Right hindlimb (tissue), 1 donor: Measurements from ENCODE around the gene CLINT1.
"Not testable (repeated sequence)": the region's sequence is repeated elsewhere in the genome, so short reads cannot be mapped to it uniquely, and the experiment has no call there.

Experiments
- DNase-seq: peaks from one replicate; pipeline ENCODE4 v3.0.0-alpha.2; 2018

CLINT1 gene

GRCh38 chr5:157858527-157859226, at the start of gene CLINT1:
TSS of gene CLINT1 (minus strand) at chr5:157859145. CDS start at chr5:157858970, 175 bp downstream.
- peak; percentile 95 for DNase-seq

GRCh38 chr5:157908459-157908858, 49.5 kb upstream of the CLINT1 start:
- no peak for DNase-seq

GRCh38 chr5:157907479-157907878, 48.5 kb upstream of the CLINT1 start:
- DNase-seq, result no peak

- no peak for DNase-seq
Measured at GRCh38 chr5:157903117-157903450, 44.1 kb upstream of the CLINT1 start.

GRCh38 chr5:157902449-157903116, 43.6 kb upstream of the CLINT1 start:
- DNase-seq, result no peak

- no peak for DNase-seq
Measured at GRCh38 chr5:157900644-157901043, 41.7 kb upstream of the CLINT1 start.

- no peak for DNase-seq
Measured at GRCh38 chr5:157893611-157894010, 34.7 kb upstream of the CLINT1 start.

GRCh38 chr5:157892974-157893373, 34.0 kb upstream of the CLINT1 start:
- no peak for DNase-seq

- no peak for DNase-seq
Measured at GRCh38 chr5:157890836-157891597, 32.1 kb upstream of the CLINT1 start.

- no peak for DNase-seq
Measured at GRCh38 chr5:157888814-157889532, 30.0 kb upstream of the CLINT1 start.

- DNase-seq, result no peak
Measured at GRCh38 chr5:157886796-157887380, 27.9 kb upstream of the CLINT1 start.

GRCh38 chr5:157885051-157885450, 26.1 kb upstream of the CLINT1 start:
- not testable (repeated sequence) for DNase-seq

GRCh38 chr5:157881498-157881897, 22.6 kb upstream of the CLINT1 start:
- not testable (repeated sequence) for DNase-seq

GRCh38 chr5:157877821-157878220, 18.9 kb upstream of the CLINT1 start:
- DNase-seq, result no peak

GRCh38 chr5:157874861-157875260, 15.9 kb upstream of the CLINT1 start:
- DNase-seq, result no peak

GRCh38 chr5:157870837-157871834, 12.2 kb upstream of the CLINT1 start:
- DNase-seq, result no peak

- DNase-seq, result no peak
Measured at GRCh38 chr5:157867751-157868387, 8.9 kb upstream of the CLINT1 start.

- DNase-seq, result no peak
Measured at GRCh38 chr5:157866536-157866935, 7.6 kb upstream of the CLINT1 start.

- DNase-seq, result no peak
Measured at GRCh38 chr5:157865781-157866180, 6.8 kb upstream of the CLINT1 start.

- DNase-seq, result no peak
Measured at GRCh38 chr5:157864067-157864466, 5.1 kb upstream of the CLINT1 start.
